H1 (cell line): ENCODE measurements around the gene ZHX3. TPM values are rescaled to one million over a fixed set of nuclear protein-coding genes. Genes with fewer than 3 reads are reported as not detected.

ENCODE experiments used
- ATF2 ChIP-seq: IDR thresholded peaks from 2 replicates; pipeline ENCODE4 v1.6.1; 2012; ENCODE audit warnings: low read length, inconsistent platforms
- CTBP2 ChIP-seq: IDR thresholded peaks from 2 replicates; pipeline ENCODE4 v1.7.0; 2011; ENCODE audit warnings: borderline replicate concordance, mild to moderate bottlenecking, moderate library complexity, mixed read lengths, low read length; ENCODE audit not compliant: insufficient read depth, insufficient read length
- JUND ChIP-seq: IDR thresholded peaks from 2 replicates; pipeline ENCODE4 v1.6.1; 2011; ENCODE audit warnings: mild to moderate bottlenecking, improper control_type of control experiment, low read length
- KDM1A ChIP-seq: fragments of 200-600, 300-600 bp; sonication (generic); IDR thresholded peaks from 2 replicates; pipeline ENCODE4 v1.7.1; 2016; ENCODE audit warnings: mild to moderate bottlenecking, low read length, borderline replicate concordance
- RBBP5 ChIP-seq: IDR thresholded peaks from 2 replicates; pipeline ENCODE4 v1.7.1; 2012; ENCODE audit warnings: low read depth, mild to moderate bottlenecking, inconsistent platforms, low read length, moderate library complexity, borderline replicate concordance
- RNF2 ChIP-seq: fragments of 200-900, 300-1000 bp; sonication (generic); IDR thresholded peaks from 2 replicates; pipeline ENCODE4 v1.7.1; 2016; ENCODE audit warnings: borderline replicate concordance, low read depth, mild to moderate bottlenecking, antibody characterized with exemption, low read length; ENCODE audit not compliant: poor library complexity, severe bottlenecking; ENCODE audit errors: missing control alignments
- RXRA ChIP-seq: IDR thresholded peaks from 2 replicates; pipeline ENCODE4 v1.6.1; 2011; ENCODE audit warnings: low read depth, mild to moderate bottlenecking, low read length, moderate library complexity; ENCODE audit not compliant: insufficient read depth
- TBP ChIP-seq: IDR thresholded peaks from 2 replicates; pipeline ENCODE4 v1.6.1; 2011; ENCODE audit warnings: low read depth, low read length, improper control_type of control experiment
- polyA plus RNA-seq, 7 experiments: library from polyadenylated mRNA; depleted of rRNA in 3 of 7; stranded (reverse) in 5 of 7; unstranded in 2 of 7; fragments of >200 nt in 5 of 7; fragments of 200-250 nt in 2 of 7; gene quantifications; 1 replicate in 5 of 7; 2 replicates in 1 of 7; 4 replicates in 1 of 7; pipeline versions ENCODE4 v1.2.1 to v1.2.3, GENCODE V29; 2011 to 2013; ENCODE audit warnings: missing spikeins in 2 of 7, mixed read lengths in 2 of 7
- total RNA-seq: library from RNA; stranded (reverse); fragmentation: NEBNext Ultra II Directional; extraction: Animal tissue kit (Norgen Biotek cat#: 25700); gene quantifications from 2 replicates; pipeline ENCODE4 v1.2.1, GENCODE V29; 2021

ZHX3 gene
- total and polyA plus RNA-seq, 2 of the 8 experiments (the other 6 are each of a cell fraction or from before 2014, with no cell fraction given), result 1.00 to 7.8 TPM

DNA sequence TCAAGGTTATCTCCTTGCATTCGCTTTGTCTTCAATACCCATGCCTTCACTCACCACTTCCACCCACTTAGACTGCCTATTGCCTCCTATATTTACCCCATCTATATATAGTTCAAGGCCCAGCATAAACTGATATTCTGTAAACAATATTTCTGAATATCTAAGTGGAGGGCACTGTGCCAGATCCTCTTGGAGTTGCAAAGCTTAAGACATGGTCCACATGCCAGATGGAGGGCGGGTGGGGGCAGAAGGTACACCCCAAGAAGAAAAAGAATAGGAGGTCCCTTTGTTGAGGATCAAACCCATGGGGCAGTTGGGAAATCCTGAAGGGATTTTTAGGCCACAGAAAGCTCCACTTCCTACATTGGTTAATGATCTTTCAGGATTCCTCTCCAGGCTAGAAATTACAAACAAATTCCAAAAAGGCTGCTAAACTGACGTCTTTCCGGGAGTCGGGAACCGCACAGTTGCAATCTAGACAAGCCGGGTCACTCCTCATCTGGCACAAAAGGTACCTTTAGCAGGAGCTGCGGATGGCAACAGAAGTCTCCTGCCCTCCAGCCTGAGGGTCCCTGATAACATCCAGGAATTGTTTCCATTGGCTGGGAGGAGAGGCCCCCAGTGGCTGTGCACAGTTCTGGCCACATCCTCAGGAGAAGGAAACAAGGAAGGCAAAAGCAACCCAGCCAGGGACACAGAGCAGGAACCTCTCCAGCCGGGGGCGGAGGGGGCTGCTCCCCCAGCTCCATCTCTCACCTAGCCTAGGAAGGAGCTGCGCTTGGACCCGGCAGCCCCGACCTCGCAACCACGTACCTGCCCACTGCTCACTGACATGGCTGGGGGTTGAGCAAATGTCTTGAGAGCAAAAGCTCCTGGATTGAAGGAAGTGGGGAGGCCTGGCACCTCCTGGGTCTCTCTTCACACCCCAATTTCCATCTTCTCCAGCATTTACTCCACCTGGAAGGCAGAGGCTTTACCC lies 17.2 kb upstream of the ZHX3 start (continued):
- TF ChIP-seq RNF2 (no peak), TBP (no peak), KDM1A (no peak), JUND (no peak), CTBP2 (no peak), RBBP5 (no peak), RXRA (no peak), ATF2 (no peak)
